B cell (primary cell): Measurements from ENCODE around the gene MIAT. TPM values are rescaled to one million over a fixed set of nuclear protein-coding genes. Genes with fewer than 3 reads are reported as not detected.
A peak's percentile ranks its signal among the peaks of the same experiment; 100 is the strongest.

ENCODE experiments used
- ATAC-seq: fragments of 200-7000 bp; cut with Tn5 transposase; one replicate; pipeline ENCODE4 v1.10.0; 2021; ENCODE audit warnings: low read depth, mild to moderate bottlenecking, moderate number of reproducible peaks, moderate library complexity
- CTCF ChIA-PET: fragments of 350-600 bp; sonication (Branson Sonifier 250); formaldehyde crosslinking; loops from one replicate; lab custom pipeline; 2021; ENCODE audit warnings: antibody characterized with exemption, inconsistent platforms; lab: Charles Lee
- POLR2A ChIA-PET: fragments of 350-600 bp; sonication (Branson Sonifier 250); formaldehyde crosslinking; loops from one replicate; lab custom pipeline; 2021; ENCODE audit warnings: antibody characterized with exemption; lab: Charles Lee
- DNase-seq: peaks from one replicate; pipeline ENCODE4 v3.0.0; 2013
- H2AFZ ChIP-seq: 2 replicates; pipeline ENCODE4 v1.6.1; 2012; ENCODE audit warnings: mild to moderate bottlenecking, low read depth, low read length; ENCODE audit not compliant: insufficient read depth, poor library complexity, severe bottlenecking
- H3K27ac ChIP-seq, 2 donors: 1 replicate in 1 of 2; 2 replicates in 1 of 2; pipeline ENCODE4 v1.5.1; 2012 to 2013; ENCODE audit warnings: low read length in 2 of 2, mild to moderate bottlenecking in 2 of 2, moderate library complexity in 1 of 2
- H3K27me3 ChIP-seq, 4 experiments: fragments of 200-600 bp in 1 of 4; sonication (generic) in 1 of 4; replicated peaks in 1 of 4; 1 replicate in 2 of 4; 2 replicates in 2 of 4; pipeline versions ENCODE4 v1.6.1 to v1.7.0; 2013 to 2016; ENCODE audit warnings: low read length in 3 of 4, mild to moderate bottlenecking in 2 of 4, mixed read lengths in 1 of 4, moderate library complexity in 1 of 4; ENCODE audit not compliant: insufficient read depth in 4 of 4, control insufficient read depth in 3 of 4; ENCODE audit errors: control extremely low read depth in 1 of 4
- H3K36me3 ChIP-seq, 2 experiments: replicated peaks in 1 of 2; 1 replicate in 1 of 2; 2 replicates in 1 of 2; pipeline versions ENCODE4 v1.6.1 to v1.7.1; 2013; ENCODE audit warnings: low read length in 1 of 2; ENCODE audit not compliant: insufficient read depth in 2 of 2, control insufficient read depth in 1 of 2; ENCODE audit errors: control extremely low read depth in 1 of 2, extremely low read depth in 1 of 2
- H3K4me1 ChIP-seq, 2 donors: fragments of 200-600 bp in 1 of 2; sonication (generic) in 1 of 2; 1 replicate in 1 of 2; 2 replicates in 1 of 2; pipeline versions ENCODE4 v1.5.1 to v1.6.1; 2013 to 2017; ENCODE audit warnings: low read length in 2 of 2; ENCODE audit not compliant: control insufficient read depth in 2 of 2, insufficient read depth in 2 of 2
- H3K4me2 ChIP-seq: replicated peaks from 2 replicates; pipeline ENCODE3; 2012; ENCODE audit warnings: mild to moderate bottlenecking, low read depth, low read length; ENCODE audit not compliant: poor library complexity, severe bottlenecking
- H3K4me3 ChIP-seq, 5 experiments: fragments of 200-600 bp in 1 of 5; sonication (generic) in 1 of 5; 1 replicate in 3 of 5; 2 replicates in 2 of 5; pipeline versions ENCODE4 v1.5.1 to v1.7.0; 2011 to 2016; ENCODE audit warnings: low read length in 4 of 5, mild to moderate bottlenecking in 4 of 5, low read depth in 2 of 5, control low read depth in 1 of 5, moderate library complexity in 1 of 5; ENCODE audit not compliant: insufficient read depth in 1 of 5; ENCODE audit errors: control extremely low read depth in 1 of 5, extremely low read depth in 1 of 5
- H3K79me2 ChIP-seq: fragments of 200-600 bp; sonication (generic); one replicate; pipeline ENCODE4 v1.6.0; 2016; ENCODE audit warnings: low read length; ENCODE audit not compliant: control insufficient read depth, insufficient read depth
- H3K9ac ChIP-seq: fragments of 200-600 bp; sonication (generic); 2 replicates; pipeline ENCODE4 v1.6.1; 2017; ENCODE audit warnings: mild to moderate bottlenecking, low read length, moderate library complexity
- H3K9me3 ChIP-seq, 3 donors: one replicate each; pipeline versions ENCODE4 v1.6.1 to v1.7.1; 2013; ENCODE audit warnings: low read length in 2 of 3; ENCODE audit not compliant: control insufficient read depth in 2 of 3, insufficient read depth in 1 of 3; ENCODE audit errors: control extremely low read depth in 1 of 3
- H4K20me1 ChIP-seq: 2 replicates; pipeline ENCODE4 v1.6.0; 2012; ENCODE audit warnings: mild to moderate bottlenecking, low read length; ENCODE audit not compliant: insufficient read depth, control insufficient read depth, poor library complexity, severe bottlenecking
- H3K27ac Mint-ChIP-seq: one replicate; pipeline ENCODE4 v1.8.0; 2021; ENCODE audit warnings: mixed read lengths
- H3K27me3 Mint-ChIP-seq: one replicate; pipeline ENCODE4 v1.8.0; 2021; ENCODE audit warnings: mixed read lengths
- H3K4me1 Mint-ChIP-seq: one replicate; pipeline ENCODE4 v1.8.0; 2021; ENCODE audit warnings: mixed read lengths
- H3K4me3 Mint-ChIP-seq: one replicate; pipeline ENCODE4 v1.8.0; 2021; ENCODE audit warnings: mixed read lengths
- H3K9me3 Mint-ChIP-seq: one replicate; pipeline ENCODE4 v1.8.0; 2022; ENCODE audit warnings: mixed read lengths; ENCODE audit not compliant: insufficient read depth
- CTCF ChIP-seq: fragments of 200-600 bp; IDR thresholded peaks from one replicate; pipeline ENCODE4 v1.8.0; 2022; ENCODE audit warnings: antibody characterized with exemption, mild to moderate bottlenecking
- EZH2 ChIP-seq: IDR thresholded peaks from 2 replicates; pipeline ENCODE4 v1.6.1; 2012; ENCODE audit warnings: borderline replicate concordance, low read depth, mild to moderate bottlenecking, moderate library complexity, low read length; ENCODE audit not compliant: insufficient read depth, poor library complexity, severe bottlenecking
- WGBS: methylation state at CpG from one replicate; pipeline ENCODE4 v1.1.5; 2013; ENCODE audit warnings: missing lambda C conversion rate; ENCODE audit not compliant: insufficient coverage; 5-methylcytosine and 5-hydroxymethylcytosine counted together
- intact Hi-C: fragments of 100-400 bp; cut with micrococcal nuclease; formaldehyde crosslinking; loops from one replicate; pipeline ENCODE4 v1.10.0; 2022
- polyA plus RNA-seq: library from polyadenylated mRNA; depleted of rRNA; stranded (reverse); fragments of >200 nt; gene quantifications from 2 replicates; pipeline ENCODE4 v1.2.3, GENCODE V29; 2012
- total RNA-seq, 2 donors: library from RNA; stranded (reverse); fragments of 120-200 nt in 1 of 2; gene quantifications; 1 replicate in 1 of 2; 2 replicates in 1 of 2; pipeline versions ENCODE4 v1.2.3 to v1.2.4, GENCODE V29; 2013 to 2022

MIAT gene
- total and polyA plus RNA-seq, 2 donors (not counting 1 experiment from before 2014, with no cell fraction given) = 14.8 to 18.4 TPM

- WGBS = 74% methylated on average over 8 of the region's 8 CpGs
- ChIA-PET CTCF (interaction anchor here (1.3 to 2.6 kb wide), 4 partner anchors 9 to 190 kb away, joined by 3 to 8 read pairs (median 6); no protein-coding TSS in a partner anchor), POLR2A (interaction anchor here (1.4 to 2.4 kb wide), 2 partner anchors 188 to 243 kb away, joined by 5 read pairs; partner anchors contain the start of genes ASPHD2, HPS4 and SRRD)
These were observed 14.7 kb downstream of the MIAT start for GRCh38 chr22:26672060-26672471.

More at GRCh38 chr22:26672060-26672471, 14.7 kb downstream of the MIAT start:
- Histone ChIP-seq H3K4me2 (peak overlapping the region; percentile 96), H3K9ac (peak overlapping the region; percentile 31), H3K4me1 (peaks cover 67 to 88% of the 10 kb centered on the region in 2 donors), H3K79me2 (peaks cover 31% of the 10 kb centered on the region), H3K9me3 (peaks cover 0 to 13% (median 0%) of the 10 kb centered on the region in 3 donors), H3K4me3 (peak overlapping the region in 4 of 5 experiments; percentile 86 to 94 (median 89)), H3K36me3 (no peaks in the 10 kb centered on the region), H4K20me1 (peaks cover 21% of the 10 kb centered on the region), H3K27ac (peak overlapping the region; percentile 93 to 97), H2AFZ (peak overlapping the region; percentile 87), H3K27me3 (no peaks in the 10 kb centered on the region)
- no peak for ATAC-seq
- TF ChIP-seq CTCF (no peak), EZH2 (no peak)
- no peak for DNase-seq
- intact Hi-C loops = loop anchor here (1.0 kb wide), 5 partner anchors 13 to 243 kb away; partner anchors contain the start of genes ASPHD2, HPS4, SRRD and TFIP11
- Mint-ChIP-seq H3K4me3 (peak overlapping the region; percentile 98), H3K27me3 (no peaks in the 10 kb centered on the region), H3K9me3 (no peaks in the 10 kb centered on the region), H3K27ac (peak overlapping the region; percentile 99), H3K4me1 (peaks cover 88% of the 10 kb centered on the region)
